HG03196 (cell line): ENCODE measurements around the gene FFAR4.
"Not testable (repeated sequence)": the region's sequence is repeated elsewhere in the genome, so short reads cannot be mapped to it uniquely, and the experiment has no call there.

ENCODE experiments used
- ATAC-seq: cut with Tn5 transposase; IDR thresholded peaks from one replicate; pipeline ENCODE4 v1.9.1; 2021; ENCODE audit not compliant: unreplicated experiment

The FFAR4 gene

GRCh38 chr10:93566435-93567276, at the start of gene FFAR4:
FFAR4 (plus strand) TSS chr10:93566665; CDS start chr10:93566721, 56 bp downstream.
- ATAC-seq, result no peak

DNA sequence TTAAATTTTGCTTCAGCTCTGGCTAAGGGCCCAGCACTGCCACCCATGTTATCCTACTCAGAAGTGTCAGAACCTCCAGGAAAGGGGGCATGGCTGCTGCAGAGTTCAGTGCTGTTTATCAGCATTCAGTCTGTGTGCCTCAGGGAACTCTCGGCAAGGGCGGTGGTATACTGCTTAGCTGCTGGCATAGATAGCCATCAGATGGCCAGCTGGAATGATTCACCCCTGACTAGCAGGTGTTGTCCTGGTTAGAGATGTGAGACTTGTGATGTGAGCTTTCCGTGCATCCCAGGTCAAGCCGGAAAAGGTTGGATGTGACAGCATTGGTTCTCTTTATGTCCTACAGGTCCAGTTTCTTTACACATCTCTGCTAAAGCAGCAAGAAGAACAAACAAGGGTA, 47.9 kb upstream of the FFAR4 start:
- no peak for ATAC-seq

DNA sequence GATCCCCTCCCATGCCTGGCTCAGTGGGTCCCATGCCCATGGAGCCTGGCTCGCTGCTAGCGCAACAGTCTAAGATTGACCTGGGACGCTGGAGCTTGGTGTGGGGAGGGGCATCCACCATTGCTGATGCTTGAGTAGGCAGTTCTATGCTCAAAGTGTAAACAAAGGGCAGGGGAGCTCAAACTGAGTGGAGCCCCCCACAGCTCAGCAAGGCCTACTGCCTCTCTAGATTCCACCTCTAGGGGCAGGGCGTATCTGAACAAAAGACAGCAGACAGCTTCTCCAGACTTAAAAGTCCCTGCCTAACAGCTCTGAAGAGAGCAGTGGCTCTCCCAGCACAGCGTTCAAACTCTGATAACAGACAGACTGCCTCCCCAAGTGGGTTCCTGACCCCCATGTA, 31.2 kb upstream of the FFAR4 start:
- no peak for ATAC-seq

- not testable (repeated sequence) for ATAC-seq
Observed at GRCh38 chr10:93540871-93541270, 25.6 kb upstream of the FFAR4 start.

- ATAC-seq, result no peak
Observed at GRCh38 chr10:93541402-93542357, 24.8 kb upstream of the FFAR4 start.

GRCh38 chr10:93542358-93542791, 24.1 kb upstream of the FFAR4 start:
- no peak for ATAC-seq

GRCh38 chr10:93546995-93547394, 19.5 kb upstream of the FFAR4 start:
- ATAC-seq, result not testable (repeated sequence)

DNA sequence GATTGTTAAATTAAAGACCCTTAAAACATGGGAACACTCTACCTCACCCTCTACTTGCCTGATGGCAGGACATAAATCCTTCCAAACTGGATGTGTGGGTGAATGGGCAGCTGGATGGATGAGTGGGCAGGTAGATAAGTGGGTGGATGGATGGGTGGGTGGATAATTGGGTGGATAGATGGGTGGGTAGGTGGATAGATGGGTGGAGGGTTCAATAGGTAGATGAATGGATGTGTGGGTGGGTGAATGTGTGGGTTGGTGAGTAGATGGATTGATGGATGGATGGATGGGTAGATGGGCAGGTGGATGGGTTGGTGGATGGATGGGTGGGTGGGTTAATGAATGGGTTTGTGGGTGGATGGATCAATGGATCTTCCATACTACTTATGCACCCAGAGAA, 18.9 kb upstream of the FFAR4 start:
- no peak for ATAC-seq

GRCh38 chr10:93548376-93549071, 17.9 kb upstream of the FFAR4 start:
- ATAC-seq, result no peak

DNA sequence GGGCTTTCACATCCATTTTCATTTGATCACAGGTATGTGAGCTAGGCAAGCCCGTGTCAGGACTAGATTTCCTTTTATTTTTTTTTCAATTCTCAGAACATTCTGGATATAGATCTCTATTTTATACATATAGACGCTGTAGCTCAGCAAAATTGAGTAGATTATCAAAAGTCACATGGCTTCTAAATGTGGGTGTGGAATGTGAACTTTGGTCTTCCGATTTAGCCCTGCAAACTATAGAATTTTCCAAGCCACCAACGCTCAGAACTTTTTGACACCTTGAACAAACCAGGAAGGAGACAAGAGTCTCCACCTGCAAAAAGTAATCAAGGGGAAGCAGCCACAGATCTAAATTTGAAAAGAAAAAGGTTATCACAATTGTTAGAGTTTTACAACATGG, 15.9 kb upstream of the FFAR4 start:
- ATAC-seq, result no peak

DNA sequence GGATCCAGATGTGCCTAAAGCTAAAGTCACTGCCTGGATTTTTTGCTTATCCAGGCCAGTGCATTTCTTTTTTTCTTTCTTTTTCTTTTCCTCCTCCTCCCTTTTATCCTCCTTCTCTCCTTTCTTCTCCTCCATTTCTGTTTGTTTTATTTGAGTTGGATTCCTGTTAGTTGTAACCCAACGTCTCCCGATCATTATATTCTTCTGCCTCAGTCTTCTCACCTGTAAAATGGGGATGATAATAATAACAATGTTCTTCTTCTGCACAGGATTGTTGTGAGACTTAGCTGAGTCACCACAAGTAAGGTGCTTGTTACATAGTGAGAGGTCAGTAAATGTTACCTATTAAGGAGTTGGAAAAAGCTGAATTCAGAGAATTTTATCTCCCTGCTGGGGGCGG, 13.7 kb upstream of the FFAR4 start:
- no peak for ATAC-seq

DNA sequence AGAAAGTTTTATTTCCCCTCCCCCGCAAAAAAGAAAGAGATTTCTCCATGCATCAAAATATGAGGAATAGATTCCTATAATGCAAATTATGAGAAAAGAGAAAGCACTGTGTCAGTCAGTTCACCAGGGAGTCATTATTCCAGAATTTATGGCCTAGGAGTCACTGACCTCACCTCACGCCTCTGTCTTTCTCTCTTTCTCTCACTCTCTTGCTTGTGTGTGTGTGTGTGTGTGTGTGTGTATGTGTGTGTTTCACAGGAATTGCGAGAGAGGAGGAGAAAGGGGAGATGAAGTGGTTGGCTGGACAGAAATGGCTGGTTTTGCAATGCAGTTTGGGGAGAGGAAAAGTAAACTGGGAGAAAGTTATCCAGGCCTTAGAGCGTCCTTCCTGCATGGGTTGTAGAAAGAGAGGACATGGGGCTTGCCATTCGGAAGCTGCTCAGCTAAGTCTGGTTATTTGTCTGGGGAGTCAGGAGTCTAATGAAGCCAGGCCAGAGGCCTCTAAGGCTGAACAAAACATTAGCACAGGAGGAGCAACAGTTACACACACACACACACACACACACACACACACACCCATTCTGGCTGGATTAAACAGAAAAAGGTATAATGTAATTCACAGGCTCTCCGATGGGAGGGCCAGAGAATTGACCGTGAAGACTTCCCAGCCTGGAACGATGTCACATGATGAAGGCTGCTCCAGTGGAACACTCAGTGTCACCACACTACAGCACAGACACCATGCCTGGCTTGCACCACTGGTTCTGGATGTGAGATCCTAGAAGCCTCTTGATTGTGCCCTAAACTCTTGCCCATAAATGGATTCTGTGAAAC, 12.8 kb upstream of the FFAR4 start:
- no peak for ATAC-seq

DNA sequence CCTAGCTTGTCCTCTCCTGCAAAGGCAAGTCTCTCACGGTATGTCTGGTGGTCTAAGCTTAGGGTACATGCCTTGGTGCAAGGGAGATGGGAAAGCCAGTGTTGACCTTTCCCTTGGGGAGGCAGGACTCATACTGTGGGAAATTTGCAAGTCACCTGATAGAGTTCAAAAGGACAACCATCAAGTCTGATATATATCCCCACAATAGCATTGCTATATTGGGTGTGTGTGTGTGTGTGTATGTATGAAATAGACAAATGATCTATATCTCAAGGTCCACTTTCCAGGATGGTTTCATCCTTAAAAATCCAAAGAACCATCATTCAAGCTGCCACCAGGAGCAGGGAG, 12.2 kb upstream of the FFAR4 start:
- no peak for ATAC-seq

GRCh38 chr10:93554760-93555432, 11.6 kb upstream of the FFAR4 start:
- no peak for ATAC-seq

- ATAC-seq, result no peak
Observed at GRCh38 chr10:93559490-93559889, 7.0 kb upstream of the FFAR4 start.

- ATAC-seq, result no peak
Observed at GRCh38 chr10:93560541-93560940, 5.9 kb upstream of the FFAR4 start.

DNA sequence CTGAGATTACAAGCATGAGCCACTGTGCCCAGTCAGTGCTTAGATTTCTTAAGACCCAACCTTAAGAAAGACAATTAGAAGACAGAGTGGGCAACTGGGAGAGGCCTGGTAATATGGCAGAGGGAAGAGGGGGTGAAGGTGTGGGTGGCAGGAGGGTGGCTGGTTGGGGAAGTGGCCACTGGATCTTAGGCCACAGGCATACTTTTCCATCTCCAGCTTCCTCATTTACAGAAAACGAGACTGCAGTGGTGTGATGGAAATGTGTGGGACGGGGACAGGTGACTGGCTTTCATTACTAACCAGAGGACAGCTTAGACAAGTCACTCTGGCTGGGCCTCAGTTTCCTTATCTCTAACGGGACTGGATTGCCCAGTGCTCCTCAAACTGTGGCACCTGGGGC, 1.0 kb upstream of the FFAR4 start:
- ATAC-seq, result no peak

- no peak for ATAC-seq
Observed at GRCh38 chr10:93567277-93568104, 1.0 kb downstream of the FFAR4 start.

GRCh38 chr10:93568105-93568390, 1.6 kb downstream of the FFAR4 start:
- no peak for ATAC-seq
